Stimulated activated CD8-positive, alpha-beta memory T cell treated with anti-CD3 and anti-CD28 coated beads, Interleukin-15, amount 100 ng/mL, for 48 hours (primary cell): ENCODE results near the gene LAMA1.
"Not testable (repeated sequence)": the region's sequence is repeated elsewhere in the genome, so short reads cannot be mapped to it uniquely, and the experiment has no call there.

Source experiments
- DNase-seq, 2 donors: peaks; one replicate each; pipeline ENCODE4 v3.0.0-alpha.2; 2020; ENCODE audit warnings: low read depth in 2 of 2

Gene LAMA1

DNA sequence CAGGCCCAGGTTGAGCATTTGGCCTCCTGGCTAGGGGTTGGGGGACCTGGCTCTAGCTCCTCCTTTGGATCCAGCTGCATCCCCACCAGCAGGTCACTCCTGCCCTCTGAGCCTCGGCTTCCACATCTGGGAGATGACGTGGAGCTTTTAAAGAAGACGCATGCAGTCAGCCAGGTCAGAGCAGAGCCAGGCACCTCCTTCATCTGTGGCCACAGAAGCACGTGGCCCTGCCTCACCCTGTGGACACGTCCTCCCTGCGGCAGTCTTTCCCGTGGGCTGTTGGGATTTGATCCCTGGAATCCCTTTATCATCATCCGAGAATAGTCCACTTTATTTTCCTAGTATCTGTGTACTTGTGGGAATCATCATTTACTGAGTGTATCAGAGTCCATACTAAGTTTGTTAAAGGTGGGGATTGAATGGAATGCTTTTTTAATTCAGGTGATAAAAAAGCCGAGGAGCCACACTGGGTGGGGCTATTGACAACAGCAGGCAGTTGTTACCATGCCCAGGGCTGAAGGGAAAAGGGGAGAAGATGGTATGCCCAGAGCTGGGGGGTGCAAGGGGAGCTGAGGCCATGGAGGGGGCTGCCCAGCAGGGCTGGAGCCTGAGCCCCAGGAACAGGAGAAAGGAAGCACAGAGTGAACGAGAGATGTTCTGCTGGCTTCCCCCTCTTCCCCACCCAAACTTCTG, 170.1 kb downstream of the LAMA1 start:
- no peak for DNase-seq

DNA sequence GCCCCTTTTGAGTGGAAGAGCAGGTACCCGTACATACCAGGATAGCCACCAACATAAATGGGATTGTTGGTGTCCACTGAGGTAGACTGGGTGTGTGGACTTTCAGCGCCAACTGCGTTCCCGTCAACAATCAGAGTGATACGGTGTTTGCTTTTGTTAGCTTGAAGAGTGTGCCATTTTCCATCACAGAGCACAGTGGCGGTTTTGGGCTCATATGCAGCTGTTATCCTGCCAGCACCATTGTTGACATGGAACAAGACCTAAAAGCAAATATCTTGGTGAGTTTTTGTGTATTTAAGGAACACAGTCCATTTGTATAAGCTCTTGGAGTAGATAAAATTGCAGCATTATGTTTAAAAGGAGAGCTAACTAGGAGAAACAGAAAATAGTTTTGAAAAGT, 174.5 kb downstream of the LAMA1 start:
- no peak for DNase-seq

DNA sequence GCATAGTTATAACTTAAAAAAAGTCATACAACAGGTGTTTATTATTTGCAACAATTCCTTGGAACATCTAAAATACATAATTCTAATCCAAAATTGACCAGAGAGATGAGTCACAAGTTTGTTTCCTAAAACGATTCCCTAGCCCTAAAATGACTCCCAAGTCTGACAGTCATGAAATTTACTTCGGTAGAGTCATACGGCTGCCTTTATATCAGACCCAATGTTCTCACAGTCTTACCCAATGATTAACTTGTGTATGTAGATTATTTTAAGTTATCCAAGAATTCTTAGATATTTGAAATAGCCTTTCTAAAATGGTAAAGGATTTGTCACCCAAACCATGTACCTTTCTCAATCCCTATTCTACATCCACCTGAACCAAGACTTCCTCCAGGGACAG, 174.9 kb downstream of the LAMA1 start:
- no peak for DNase-seq

DNA sequence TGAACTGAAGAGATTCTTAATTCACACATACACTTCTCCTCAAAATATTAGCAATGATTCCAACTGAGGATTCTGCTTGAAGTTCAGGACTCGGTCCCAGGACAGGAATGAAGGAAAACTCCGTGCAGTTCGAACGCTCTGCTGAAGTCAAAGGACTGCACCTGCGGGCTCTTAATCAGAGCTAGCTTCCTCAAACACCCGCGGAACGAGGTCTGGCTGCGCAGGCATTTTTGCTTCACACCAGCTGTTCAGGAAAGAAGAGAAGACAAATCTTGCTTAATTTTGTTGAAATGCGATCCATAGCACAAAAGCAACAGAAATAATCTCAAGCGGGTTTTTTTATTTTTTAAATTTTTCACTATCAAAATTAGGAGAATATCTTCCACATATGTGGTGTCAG, 175.6 kb downstream of the LAMA1 start:
- DNase-seq, result no peak

DNA sequence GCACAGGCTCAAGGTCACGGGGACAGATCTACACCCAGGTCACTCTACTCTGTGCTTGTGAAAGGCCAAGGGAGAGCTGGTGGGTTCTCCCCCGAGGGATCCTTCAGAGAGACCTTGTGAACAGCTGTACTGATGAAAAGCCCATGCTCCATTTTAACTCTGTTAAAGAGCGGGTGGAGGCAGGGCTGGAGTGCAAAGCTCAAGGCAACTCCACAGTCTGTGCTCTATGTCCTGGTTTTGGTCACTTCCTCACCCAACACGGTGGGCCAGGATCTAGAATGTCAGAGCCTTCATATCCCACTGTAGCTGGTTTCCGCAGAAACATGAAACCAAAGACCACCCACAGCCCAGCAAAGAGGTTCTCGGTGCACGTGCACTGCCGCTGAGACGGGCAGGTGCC, 177.1 kb downstream of the LAMA1 start:
- no peak for DNase-seq

DNA sequence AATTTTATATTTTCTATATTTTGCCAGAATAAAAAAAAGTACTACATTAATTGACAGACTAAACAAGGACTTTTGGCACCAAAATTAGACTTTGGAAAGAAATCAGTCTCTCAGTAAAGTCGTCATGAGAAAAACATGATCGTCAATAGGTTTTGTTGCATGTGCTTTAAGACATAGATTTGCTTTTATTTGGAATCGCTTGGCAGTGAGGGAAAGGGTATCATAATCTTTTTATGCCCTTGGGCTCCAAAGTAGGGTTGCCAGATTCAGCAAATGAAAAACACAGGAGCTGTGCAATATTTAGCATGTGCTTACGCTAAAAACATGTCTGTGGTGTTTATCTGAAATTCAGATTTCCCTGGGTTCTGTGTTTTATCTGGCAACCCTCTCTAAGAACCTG, 177.6 kb downstream of the LAMA1 start:
- DNase-seq, result no peak

DNA sequence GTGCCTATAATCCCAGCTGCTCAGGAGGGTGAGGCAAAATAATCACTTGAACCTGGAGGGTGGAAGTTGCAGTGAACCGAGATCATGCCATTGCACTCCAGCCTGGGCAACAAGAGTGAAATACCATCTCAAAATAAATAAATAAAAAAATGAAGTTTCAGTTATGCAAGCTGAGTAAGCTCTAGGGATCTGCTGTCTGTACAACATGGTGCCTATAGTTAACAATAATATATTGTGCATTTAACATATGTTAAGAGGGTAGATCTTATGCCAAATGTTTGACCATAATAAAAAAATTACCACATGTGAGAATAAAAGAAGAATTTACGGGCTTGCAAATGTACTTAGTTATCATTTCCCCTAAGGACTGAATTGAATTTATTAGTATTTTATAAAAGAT, 179.2 kb downstream of the LAMA1 start:
- not testable (repeated sequence) for DNase-seq

DNA sequence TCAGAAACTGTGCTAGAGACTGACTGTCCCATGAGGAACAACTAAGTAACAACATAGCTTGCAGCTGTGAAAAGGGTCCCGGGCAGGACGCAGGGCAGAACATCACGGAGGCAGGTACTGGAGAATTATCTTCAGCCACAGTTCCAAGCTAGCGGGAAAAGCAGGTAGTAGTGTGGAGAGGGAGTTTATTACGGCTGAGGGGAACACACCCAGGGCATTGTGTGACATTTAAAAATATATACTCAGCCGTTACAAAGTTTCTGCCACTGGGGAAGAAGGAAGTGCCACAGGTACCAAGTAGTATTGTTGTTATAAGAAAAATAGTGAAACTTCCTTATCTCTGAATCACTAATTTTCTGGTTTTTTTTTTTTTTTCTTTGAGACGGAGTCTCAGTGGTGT, 179.6 kb downstream of the LAMA1 start:
- DNase-seq, result no peak

DNA sequence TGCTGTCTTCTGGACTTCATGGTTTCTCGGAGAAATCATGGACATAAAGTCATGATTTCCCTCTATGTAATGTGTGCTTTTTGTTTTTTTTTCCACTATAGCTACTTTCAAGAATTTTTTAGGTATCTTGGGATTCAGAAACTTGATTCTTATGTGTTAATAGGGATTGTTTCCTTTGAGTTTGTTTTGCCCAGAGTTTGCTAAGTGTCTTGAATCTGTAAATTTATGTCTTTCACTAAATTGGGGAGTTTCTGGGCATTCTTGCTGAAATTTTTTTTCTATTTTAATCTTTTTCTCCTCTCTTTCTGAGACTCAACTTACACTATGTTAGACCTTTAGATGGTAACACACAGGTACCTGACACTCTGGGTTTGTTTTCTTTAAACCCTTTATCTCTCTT, 182.7 kb downstream of the LAMA1 start:
- DNase-seq, result no peak

DNA sequence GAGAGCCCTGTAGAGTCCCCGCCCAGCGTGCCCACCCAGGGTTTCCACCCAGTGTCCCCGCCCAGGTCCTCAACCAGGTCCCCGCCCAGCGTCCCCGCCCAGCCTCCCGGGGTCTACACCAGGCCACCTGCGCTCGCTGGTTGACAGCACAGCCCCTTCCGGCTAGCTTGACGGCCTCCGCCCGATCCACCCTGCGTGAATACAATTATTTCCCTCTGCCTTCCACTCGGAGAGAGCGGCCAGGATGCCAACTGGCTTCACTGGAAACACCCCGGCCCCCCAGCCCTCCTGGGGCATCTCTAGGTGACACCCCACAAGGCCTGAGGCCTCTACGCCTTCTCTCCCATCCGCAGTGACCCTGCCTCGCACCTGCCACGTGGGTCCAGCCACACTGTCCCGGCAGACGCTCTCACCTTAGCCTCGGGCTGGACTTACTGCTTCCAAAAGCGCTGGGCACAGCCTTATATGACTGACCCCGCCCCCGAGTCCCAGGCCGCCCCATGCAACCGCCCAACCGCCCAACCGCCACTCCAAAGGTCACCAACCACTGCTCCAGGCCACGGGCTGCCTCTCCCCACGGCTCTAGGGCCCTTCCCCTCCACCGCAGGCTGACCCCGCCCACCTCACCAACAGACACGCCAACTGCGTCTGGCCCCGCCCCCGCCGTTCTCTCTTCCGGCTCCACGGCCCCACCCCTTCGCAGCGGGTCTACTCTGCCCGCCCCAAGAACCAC, 188.1 kb downstream of the LAMA1 start:
- no peak for DNase-seq

DNA sequence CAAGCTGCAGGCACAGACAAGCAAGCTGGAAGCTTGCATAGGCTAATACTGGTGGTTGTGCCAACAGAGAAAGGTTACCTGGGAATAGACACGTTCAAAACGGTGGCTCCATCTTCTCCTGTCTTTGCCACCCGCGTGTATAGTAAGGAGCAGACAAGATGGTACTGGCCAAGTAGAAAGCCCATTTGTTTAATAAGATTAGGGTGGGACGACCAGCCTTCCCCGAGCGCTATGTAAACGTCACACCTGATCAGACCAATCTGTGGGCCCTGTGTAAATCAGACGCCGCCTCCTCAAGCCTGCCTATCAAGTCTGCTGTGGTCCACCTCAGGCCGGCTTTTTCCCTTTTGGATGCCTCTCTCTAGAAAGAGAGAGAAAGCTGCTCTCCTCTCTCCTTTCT, 189.2 kb downstream of the LAMA1 start:
- no peak for DNase-seq

DNA sequence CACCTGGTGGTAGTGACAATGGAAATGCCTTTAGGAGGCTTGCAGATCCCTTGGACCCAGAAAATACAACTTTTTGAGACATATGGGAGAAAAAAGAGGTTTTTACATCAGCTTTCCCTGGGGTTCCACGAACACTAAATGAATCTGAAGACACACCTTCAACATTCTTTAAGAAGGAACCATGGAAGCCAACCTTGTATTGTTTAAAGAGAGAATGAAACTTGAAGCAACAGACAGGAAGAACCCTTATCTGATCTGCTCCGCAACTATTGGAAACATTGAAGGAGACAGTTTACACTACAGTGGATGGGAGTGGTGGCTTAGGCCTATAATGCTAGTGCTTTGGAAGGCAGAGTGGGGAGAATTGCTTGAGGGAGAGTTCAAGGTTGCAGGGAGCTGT, 190.4 kb downstream of the LAMA1 start:
- no peak for DNase-seq

DNA sequence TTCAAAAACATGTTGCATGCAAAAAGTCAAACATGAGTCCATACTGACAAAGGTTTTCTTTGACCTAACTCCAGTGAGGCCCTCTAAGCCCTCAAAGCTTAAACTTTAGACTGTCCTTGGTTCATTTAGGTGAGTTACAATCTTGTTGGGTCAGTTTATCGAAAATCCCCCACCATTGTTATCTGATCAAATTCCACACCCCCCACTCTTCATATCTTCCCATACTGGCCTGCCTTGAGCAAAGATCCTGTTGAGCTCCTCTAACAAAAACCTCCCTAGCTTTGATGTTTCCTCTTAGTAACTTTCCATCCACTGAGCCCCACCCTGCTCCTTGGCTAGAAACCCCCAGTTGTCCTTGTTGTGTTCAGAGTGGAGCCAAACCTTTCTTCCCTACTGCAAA, 194.4 kb downstream of the LAMA1 start:
- no peak for DNase-seq

DNA sequence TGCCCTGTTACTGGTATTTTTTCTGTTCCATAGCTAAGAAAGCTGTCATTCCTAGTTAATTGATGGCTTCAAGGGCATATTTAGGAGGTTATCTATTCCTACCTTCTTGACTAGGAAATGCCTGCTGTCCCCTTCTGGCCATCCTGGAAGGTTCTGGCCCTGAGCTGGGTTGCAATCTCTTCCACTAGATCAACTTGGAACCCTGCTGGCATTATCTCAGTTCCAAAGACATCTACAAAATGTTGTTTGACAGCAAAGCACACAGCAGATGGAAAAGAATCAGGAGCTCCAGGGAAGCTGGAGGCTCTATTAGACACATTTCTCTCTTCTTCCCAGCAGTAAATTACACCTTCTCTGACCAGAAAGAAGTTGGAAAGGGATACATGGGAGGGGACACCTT, 196.0 kb downstream of the LAMA1 start:
- DNase-seq, result no peak

DNA sequence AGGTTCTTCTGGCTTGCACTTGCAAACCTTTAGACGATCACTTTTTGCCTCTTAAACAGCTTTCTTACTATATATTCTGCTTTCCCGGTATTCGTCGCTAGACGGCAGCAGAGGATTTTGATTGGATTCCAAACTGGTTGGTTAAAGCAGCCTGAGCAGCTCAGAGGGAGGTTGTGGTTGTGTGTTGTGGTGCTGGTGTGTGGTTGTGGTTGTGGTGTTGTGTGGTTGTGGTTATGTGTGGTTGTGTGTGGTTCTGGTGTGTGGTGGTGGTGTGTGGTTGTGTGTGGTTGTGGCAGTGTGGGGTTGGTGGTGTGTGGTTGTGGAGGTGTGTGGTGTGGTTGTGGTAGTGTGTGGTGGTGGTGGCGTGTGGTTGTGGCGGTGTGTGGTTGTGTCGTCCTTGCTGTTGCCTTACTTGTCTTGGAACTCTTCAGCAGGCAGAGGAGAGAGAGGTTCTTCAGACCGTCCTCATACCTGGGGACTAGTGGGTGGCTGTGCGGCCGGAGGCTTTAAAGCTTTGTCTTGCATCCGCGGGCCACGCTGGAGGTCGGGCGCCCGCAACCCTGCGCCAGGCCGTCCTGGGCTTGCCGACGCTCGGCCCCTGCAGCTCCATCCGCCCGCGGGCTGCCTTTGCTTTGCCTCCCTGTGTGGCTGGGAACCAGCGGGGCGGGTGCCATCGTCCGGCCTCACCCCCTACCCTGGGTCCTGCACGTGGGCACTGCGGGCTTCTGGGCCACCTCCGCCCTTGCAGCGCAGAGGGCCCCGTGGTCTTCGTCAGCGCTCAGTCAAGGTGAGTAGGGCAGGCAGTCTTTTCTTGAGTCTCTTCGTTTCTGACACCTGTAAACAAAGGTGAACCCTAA, 197.3 kb downstream of the LAMA1 start:
- DNase-seq, result peak in 1 of 2 donors; percentile 1

DNA sequence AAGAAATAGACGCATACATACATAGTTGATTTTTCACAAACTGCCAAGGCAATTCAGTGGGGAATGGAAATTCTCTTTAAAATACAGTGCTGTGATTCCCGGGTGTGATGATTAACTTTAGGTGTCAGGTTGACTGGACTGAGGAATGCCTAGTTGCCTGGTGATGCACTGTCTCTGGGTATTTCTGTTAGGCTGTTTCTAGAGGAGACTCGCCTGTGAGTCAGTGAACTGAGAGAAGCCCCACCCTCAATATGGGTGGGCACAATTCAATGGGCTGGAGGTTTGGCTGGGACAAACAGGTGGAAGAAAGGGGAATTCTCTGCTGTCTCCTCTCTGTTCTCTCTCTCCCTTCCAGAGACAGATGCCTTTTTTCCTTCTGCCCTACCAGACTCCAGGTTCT, 200.5 kb downstream of the LAMA1 start:
- DNase-seq, result no peak

DNA sequence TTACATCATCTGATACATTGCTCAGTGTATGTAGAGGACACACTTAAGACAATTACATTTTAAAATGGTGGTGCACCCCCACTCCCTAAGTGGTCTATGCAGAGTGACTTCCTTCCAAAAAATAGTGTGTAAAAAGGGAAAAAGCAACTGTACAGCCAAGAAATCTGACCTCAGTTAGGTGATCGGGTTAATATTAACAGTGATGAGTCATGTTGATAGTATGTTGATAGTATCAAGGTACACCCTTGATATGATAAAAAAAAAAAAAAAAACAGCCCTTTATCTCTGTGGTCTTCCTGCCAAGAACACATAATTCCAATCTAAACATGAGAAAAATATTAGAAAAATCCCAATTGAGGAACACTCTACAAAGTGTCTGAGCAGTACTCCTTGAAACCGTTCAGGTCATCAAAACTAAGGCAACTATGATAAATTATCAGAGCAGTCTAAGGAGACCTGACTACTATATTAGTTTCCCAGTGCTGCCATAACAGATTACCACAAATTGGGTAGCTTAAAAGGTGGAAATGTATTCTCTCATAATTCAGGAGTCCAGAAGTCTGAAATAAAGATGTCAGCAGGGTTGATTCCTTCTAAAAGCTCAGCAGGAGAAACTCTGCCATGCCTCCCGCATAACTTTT, 216.2 kb downstream of the LAMA1 start:
- DNase-seq, result no peak

DNA sequence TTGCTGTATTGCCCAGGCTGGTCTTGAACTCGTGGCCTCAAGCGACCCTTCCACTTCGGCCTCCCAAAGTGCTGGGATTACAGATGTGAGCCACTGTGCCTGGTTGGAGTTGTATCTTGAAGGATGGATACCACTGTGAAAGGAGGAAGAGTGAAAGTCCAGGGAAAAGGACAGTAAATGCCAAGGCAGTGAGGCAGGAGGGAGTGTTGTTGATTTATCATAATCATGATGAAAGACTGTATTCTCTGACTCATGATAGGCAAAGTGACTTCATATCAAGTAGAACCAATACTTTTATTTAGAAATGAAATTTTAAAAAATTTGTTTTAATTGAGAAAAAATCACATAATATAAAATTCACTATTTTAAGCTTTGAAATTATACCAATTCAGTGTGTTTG, 225.8 kb downstream of the LAMA1 start:
- no peak for DNase-seq
